H9 (cell line): ENCODE measurements around the gene PYGL. TPM values are rescaled to one million over a fixed set of nuclear protein-coding genes. Genes with fewer than 3 reads are reported as not detected.

ENCODE experiments used
- DNase-seq: peaks from one replicate; pipeline ENCODE4 v3.0.0-alpha.2; 2017
- H2AFZ ChIP-seq: one replicate; pipeline ENCODE4 v1.6.1; 2013; ENCODE audit warnings: mild to moderate bottlenecking, low read length, control low read depth, moderate library complexity
- H2AK5ac ChIP-seq: 2 replicates; pipeline ENCODE4 v1.6.1; 2013; ENCODE audit warnings: low read length, control low read depth, mixed read lengths; ENCODE audit not compliant: insufficient read length
- H2BK120ac ChIP-seq: one replicate; pipeline ENCODE4 v1.6.1; 2013; ENCODE audit warnings: low read depth, mild to moderate bottlenecking, low read length, control low read depth, inconsistent platforms; ENCODE audit not compliant: poor library complexity, severe bottlenecking
- H2BK12ac ChIP-seq: 2 replicates; pipeline ENCODE4 v1.6.1; 2013; ENCODE audit warnings: low read length, control low read depth, mixed read lengths, low read depth; ENCODE audit not compliant: insufficient read length
- H2BK15ac ChIP-seq: 2 replicates; pipeline ENCODE4 v1.6.1; 2013; ENCODE audit warnings: low read depth, low read length, control low read depth
- H2BK20ac ChIP-seq: one replicate; pipeline ENCODE4 v1.6.1; 2013; ENCODE audit warnings: low read depth, mild to moderate bottlenecking, low read length, control low read depth, inconsistent platforms; ENCODE audit not compliant: poor library complexity, severe bottlenecking
- H2BK5ac ChIP-seq: 2 replicates; pipeline ENCODE4 v1.6.1; 2013; ENCODE audit warnings: low read length, control low read depth, mixed read lengths; ENCODE audit not compliant: insufficient read length
- H3K14ac ChIP-seq: 2 replicates; pipeline ENCODE4 v1.6.1; 2013; ENCODE audit warnings: low read length, control low read depth; ENCODE audit not compliant: insufficient read depth
- H3K18ac ChIP-seq: 2 replicates; pipeline ENCODE4 v1.6.1; 2013; ENCODE audit warnings: low read depth, mild to moderate bottlenecking, mixed read lengths, low read length, control low read depth; ENCODE audit not compliant: insufficient read length
- H3K23ac ChIP-seq: 2 replicates; pipeline ENCODE4 v1.6.1; 2013; ENCODE audit warnings: low read length, control low read depth, mixed read lengths, low read depth; ENCODE audit not compliant: insufficient read length
- H3K23me2 ChIP-seq: 2 replicates; pipeline ENCODE4 v1.6.1; 2013; ENCODE audit warnings: low read depth, mild to moderate bottlenecking, mixed read lengths, low read length, control low read depth; ENCODE audit not compliant: insufficient read length, poor library complexity, severe bottlenecking
- H3K27ac ChIP-seq: 2 replicates; pipeline ENCODE4 v1.5.1; 2013; ENCODE audit warnings: low read length, control low read depth, mixed read lengths, low read depth; ENCODE audit not compliant: insufficient read length
- H3K27me3 ChIP-seq: 2 replicates; pipeline ENCODE4 v1.6.1; 2013; ENCODE audit warnings: low read length, control low read depth, inconsistent platforms; ENCODE audit not compliant: insufficient read depth
- H3K4ac ChIP-seq: 2 replicates; pipeline ENCODE4 v1.6.1; 2013; ENCODE audit warnings: low read depth, mild to moderate bottlenecking, control low read depth, inconsistent platforms, low read length, moderate library complexity
- H3K4me1 ChIP-seq: 2 replicates; pipeline ENCODE4 v1.6.1; 2013; ENCODE audit warnings: low read length, control low read depth, inconsistent platforms; ENCODE audit not compliant: insufficient read depth
- H3K4me2 ChIP-seq: 2 replicates; pipeline ENCODE4 v1.6.1; 2013; ENCODE audit warnings: low read length, control low read depth, mixed read lengths; ENCODE audit not compliant: insufficient read length, insufficient read depth
- H3K56ac ChIP-seq: 2 replicates; pipeline ENCODE4 v1.6.1; 2013; ENCODE audit warnings: low read depth, mild to moderate bottlenecking, mixed read lengths, low read length, control low read depth; ENCODE audit not compliant: insufficient read length
- H3K79me1 ChIP-seq: 2 replicates; pipeline ENCODE4 v1.6.1; 2013; ENCODE audit warnings: low read depth, mild to moderate bottlenecking, moderate library complexity, low read length, control low read depth, inconsistent platforms; ENCODE audit not compliant: insufficient read depth, poor library complexity, severe bottlenecking
- H3K79me2 ChIP-seq: 2 replicates; pipeline ENCODE4 v1.6.1; 2013; ENCODE audit warnings: low read length, control low read depth, inconsistent platforms; ENCODE audit not compliant: insufficient read depth
- H3K9ac ChIP-seq: 2 replicates; pipeline ENCODE4 v1.6.1; 2013; ENCODE audit warnings: low read length, control low read depth, mixed read lengths; ENCODE audit not compliant: insufficient read length; ENCODE audit errors: extremely low read depth
- H3K9me3 ChIP-seq: one replicate; pipeline ENCODE4 v1.6.1; 2013; ENCODE audit warnings: low read depth, low read length, inconsistent platforms; ENCODE audit not compliant: control insufficient read depth
- H3T11ph ChIP-seq: one replicate; pipeline ENCODE4 v1.6.1; 2013; ENCODE audit warnings: mild to moderate bottlenecking, low read length, control low read depth, inconsistent platforms
- H4K20me1 ChIP-seq: one replicate; pipeline ENCODE4 v1.6.1; 2013; ENCODE audit not compliant: control insufficient read depth, insufficient read length, insufficient read depth
- H4K5ac ChIP-seq: 2 replicates; pipeline ENCODE4 v1.6.1; 2013; ENCODE audit warnings: low read depth, mild to moderate bottlenecking, mixed read lengths, low read length, control low read depth; ENCODE audit not compliant: insufficient read length
- H4K8ac ChIP-seq: replicated peaks from 2 replicates; pipeline ENCODE4 v1.6.1; 2013; ENCODE audit warnings: low read length, control low read depth, mixed read lengths, low read depth; ENCODE audit not compliant: insufficient read length
- H4K91ac ChIP-seq: 2 replicates; pipeline ENCODE4 v1.6.1; 2013; ENCODE audit warnings: low read depth, mild to moderate bottlenecking, moderate library complexity, mixed read lengths, low read length, control low read depth; ENCODE audit not compliant: insufficient read length
- H3K27ac Mint-ChIP-seq, 3 experiments: 2 replicates in 2 of 3; 3 replicates in 1 of 3; pipeline ENCODE4 v1.8.0; 2020 to 2021; ENCODE audit warnings: mixed read lengths in 3 of 3, mild to moderate bottlenecking in 1 of 3, moderate library complexity in 1 of 3
- H3K27me3 Mint-ChIP-seq: 2 replicates; pipeline ENCODE4 v1.8.0; 2021; ENCODE audit warnings: low read depth, mild to moderate bottlenecking, moderate library complexity, mixed read lengths
- H3K36me3 Mint-ChIP-seq, 3 experiments: 2 replicates in 2 of 3; 3 replicates in 1 of 3; pipeline ENCODE4 v1.8.0; 2020 to 2021; ENCODE audit warnings: low read depth in 3 of 3, mixed read lengths in 3 of 3; ENCODE audit not compliant: insufficient read depth in 1 of 3
- H3K4me1 Mint-ChIP-seq, 2 experiments: 2 replicates each; pipeline ENCODE4 v1.8.0; 2020; ENCODE audit warnings: mixed read lengths in 2 of 2
- H3K4me3 Mint-ChIP-seq, 2 experiments: 2 replicates in 1 of 2; 3 replicates in 1 of 2; pipeline ENCODE4 v1.8.0; 2020 to 2021; ENCODE audit warnings: mild to moderate bottlenecking in 2 of 2, mixed read lengths in 2 of 2, moderate library complexity in 1 of 2
- H3K9me3 Mint-ChIP-seq, 2 experiments: 2 replicates in 1 of 2; 3 replicates in 1 of 2; pipeline ENCODE4 v1.8.0; 2020; ENCODE audit warnings: mild to moderate bottlenecking in 2 of 2, mixed read lengths in 2 of 2, moderate library complexity in 1 of 2
- CTCF ChIP-seq: fragments of 200-600 bp; sonication (generic); conservative IDR thresholded peaks from 3 replicates; pipeline ENCODE4 v1.8.0; 2021; ENCODE audit warnings: antibody characterized with exemption, mild to moderate bottlenecking
- WGBS: extraction: QIAGEN DNeasy Blood & Tissue Kit; methylation state at CpG from one replicate; pipeline ENCODE4 v1.1.7; 2013; ENCODE audit warnings: missing lambda C conversion rate, low lambda C conversion rate, mixed read lengths; ENCODE audit not compliant: insufficient read length; ENCODE audit errors: extremely low coverage; 5-methylcytosine and 5-hydroxymethylcytosine counted together
- total RNA-seq: library from RNA; stranded (reverse); gene quantifications from 2 replicates; pipeline ENCODE4 v1.2.1, GENCODE V29; 2021

Gene PYGL
- total RNA-seq, 1 experiment from 2014 or later, result 53.8 TPM

GRCh38 chr14:50974118-50974517 is 29.8 kb upstream of the PYGL start:
- H2AFZ ChIP-seq, result no peak overlapping the region
- no peaks in the 10 kb centered on the region for H3K9me3 ChIP-seq
- no peak for DNase-seq
- H4K5ac ChIP-seq, result no peak overlapping the region
- no peaks in the 10 kb centered on the region for H4K20me1 ChIP-seq
- no peak overlapping the region for H3K4ac ChIP-seq
- no peak overlapping the region for H4K8ac ChIP-seq
- no peak for TF ChIP-seq CTCF
- H3T11ph ChIP-seq, result no peak overlapping the region
- H3K23me2 ChIP-seq, result no peaks in the 10 kb centered on the region
- 0 out of 2 replicates have a peak overlapping the region, but pooled peaks have one; percentile 35 for H3K14ac ChIP-seq
- H3K79me2 ChIP-seq, result no peaks in the 10 kb centered on the region
- no peak overlapping the region for H3K23ac ChIP-seq
- H2BK5ac ChIP-seq, result no peak overlapping the region
- H2BK15ac ChIP-seq, result no peak overlapping the region
- no peaks in the 10 kb centered on the region for H3K79me1 ChIP-seq
- Mint-ChIP-seq H3K4me1 (peaks cover 0 to 4% of the 10 kb centered on the region in 2 experiments; a peak in 1 of 4 replicates), H3K9me3 (no peaks in the 10 kb centered on the region), H3K27ac (no peak overlapping the region), H3K36me3 (no peaks in the 10 kb centered on the region), H3K4me3 (no peak overlapping the region), H3K27me3 (no peaks in the 10 kb centered on the region; the same call in 1 of the 2 replicates)
- H2BK20ac ChIP-seq, result no peak overlapping the region
- no peak overlapping the region for H3K18ac ChIP-seq
- no peak overlapping the region for H4K91ac ChIP-seq
- no peaks in the 10 kb centered on the region for H3K27me3 ChIP-seq
- no peak overlapping the region for H2BK12ac ChIP-seq
- H3K4me2 ChIP-seq, result no peak overlapping the region
- H3K27ac ChIP-seq, result no peak overlapping the region
- no peak overlapping the region for H2AK5ac ChIP-seq
- H2BK120ac ChIP-seq, result no peak overlapping the region
- WGBS, result no CpG with 5 or more reads among the region's 5 CpGs
- no peak overlapping the region for H3K56ac ChIP-seq
- no peak overlapping the region for H3K9ac ChIP-seq
- no peaks in the 10 kb centered on the region; the same call in 1 of the 2 replicates for H3K4me1 ChIP-seq
